Measurements from ENCODE around the gene HDAC9. TPM values are rescaled to one million over a fixed set of nuclear protein-coding genes. Genes with fewer than 3 reads are reported as not detected.

HDAC9 gene
- total RNA-seq (2021; ENCODE audit: unreplicated experiment) (4.3 TPM), Bru-seq, nascent RNA (percentile 29 among the genes with signal in this experiment), BruChase-seq, experiment 1, labeled RNA remaining after a 6-hour chase (percentile 21 among the genes with signal in this experiment), BruChase-seq, experiment 2, labeled RNA remaining after a 2-hour chase (percentile 32 among the genes with signal in this experiment)
- polyA plus RNA-seq (2012), result 0.92 and 1.8 TPM in 2 replicates
- long read RNA-seq, partial matches to known transcripts, result 1 of 1 reads
- long read RNA-seq, other reads (novel, unspliced or antisense), result 0 of 1 reads

DNA sequence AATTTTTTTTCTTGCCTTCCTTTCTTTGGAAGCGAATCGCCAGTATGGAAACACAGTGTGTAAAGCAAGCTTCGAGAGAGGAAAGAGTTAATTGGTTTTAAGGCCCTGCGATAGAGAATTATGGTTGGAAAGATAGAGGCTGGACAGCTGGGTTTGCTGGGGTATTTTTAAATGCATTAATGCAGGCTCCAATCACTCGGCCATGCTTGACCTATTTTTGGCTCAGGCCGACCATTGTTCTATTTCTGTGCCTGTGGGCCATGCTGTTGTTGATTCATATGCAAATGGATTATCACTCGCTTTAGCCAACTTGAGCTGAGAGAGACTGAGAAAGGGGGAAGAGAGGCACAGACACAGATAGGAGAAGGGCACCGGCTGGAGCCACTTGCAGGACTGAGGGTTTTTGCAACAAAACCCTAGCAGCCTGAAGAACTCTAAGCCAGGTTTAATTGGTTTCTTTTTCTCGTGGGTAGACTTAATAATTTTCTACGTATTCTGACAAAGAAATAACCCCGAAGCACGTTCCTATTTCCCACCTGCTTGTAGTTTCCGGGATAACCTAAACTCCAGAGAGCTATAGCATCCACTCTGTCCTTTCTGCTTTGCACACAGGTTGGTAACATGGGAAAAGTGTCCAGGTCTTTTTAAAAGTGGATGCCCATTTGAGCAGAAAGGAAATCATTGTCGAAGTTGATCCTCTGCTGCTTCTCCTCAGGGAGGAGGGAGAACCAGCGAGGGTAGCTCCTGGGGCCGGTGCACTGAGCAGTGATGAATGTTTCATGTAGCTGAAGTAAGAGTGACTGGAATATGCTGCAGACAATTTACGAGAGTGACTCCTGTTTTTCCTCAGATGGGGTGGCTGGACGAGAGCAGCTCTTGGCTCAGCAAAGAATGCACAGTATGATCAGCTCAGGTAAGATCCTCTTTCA is at the start of gene HDAC9:
HDAC9 (plus strand) TSS at position 338 of the 929 bp plus-strand sequence; CDS start at position 892, 554 bp downstream.
- Histone ChIP-seq H3K79me2 (ENCODE audit: insufficient read depth, low read length) (no peaks in the 10 kb centered on the region), H2AFZ (ENCODE audit: low read depth, low read length, poor library complexity, severe bottlenecking) (no peak within 1 kb of the TSS), H3K36me3 (ENCODE audit: control insufficient read depth in 1 of 2, insufficient read depth in 2 of 2, low read length in 2 of 2) (no peaks in the 10 kb centered on the region), H4K20me1 (ENCODE audit: insufficient read depth) (no peaks in the 10 kb centered on the region), H3K4me2 (ENCODE audit: low read length) (no peak within 1 kb of the TSS), H3K27ac (ENCODE audit: low read depth, low read length) (no peak within 1 kb of the TSS), H3K9me2 (ENCODE audit: insufficient read depth) (no peaks in the 10 kb centered on the region), H3K27me3 (ENCODE audit: insufficient read depth, low read length) (no peaks in the 10 kb centered on the region), H3K9ac (ENCODE audit: low read length) (no peak within 1 kb of the TSS), H3K4me1 (ENCODE audit: control insufficient read depth in 1 of 2, insufficient read depth in 2 of 2, low read length in 2 of 2) (no peaks in the 10 kb centered on the region), H3K9me3 (ENCODE audit: control insufficient read depth in 1 of 2, insufficient read depth in 1 of 2, low read depth in 1 of 2, low read length in 2 of 2) (no peaks in the 10 kb centered on the region), H3K4me3 (replicated peaks in 1 of 2; ENCODE audit: low read depth in 1 of 2, low read length in 2 of 2) (no peak within 1 kb of the TSS)
- BruUV-seq (replicated peaks), result no TSS peak
- ChIA-PET RAD21 (ENCODE audit: low non-redundant PET in 1 of 2, low total read pairs in 2 of 2, uncharacterized antibody in 2 of 2, unreplicated experiment in 2 of 2) (no interaction called here), CTCF (no interaction called here), POLR2A (no interaction called here)
- no peak for ATAC-seq
- no peak for DNase-seq (ENCODE audit: low read depth, low spot score)
- TF ChIP-seq EZH2 (IDR thresholded peaks at IDR 0.05), result no peak
- intact Hi-C loops (cut with micrococcal nuclease), result no loop called here

DNA sequence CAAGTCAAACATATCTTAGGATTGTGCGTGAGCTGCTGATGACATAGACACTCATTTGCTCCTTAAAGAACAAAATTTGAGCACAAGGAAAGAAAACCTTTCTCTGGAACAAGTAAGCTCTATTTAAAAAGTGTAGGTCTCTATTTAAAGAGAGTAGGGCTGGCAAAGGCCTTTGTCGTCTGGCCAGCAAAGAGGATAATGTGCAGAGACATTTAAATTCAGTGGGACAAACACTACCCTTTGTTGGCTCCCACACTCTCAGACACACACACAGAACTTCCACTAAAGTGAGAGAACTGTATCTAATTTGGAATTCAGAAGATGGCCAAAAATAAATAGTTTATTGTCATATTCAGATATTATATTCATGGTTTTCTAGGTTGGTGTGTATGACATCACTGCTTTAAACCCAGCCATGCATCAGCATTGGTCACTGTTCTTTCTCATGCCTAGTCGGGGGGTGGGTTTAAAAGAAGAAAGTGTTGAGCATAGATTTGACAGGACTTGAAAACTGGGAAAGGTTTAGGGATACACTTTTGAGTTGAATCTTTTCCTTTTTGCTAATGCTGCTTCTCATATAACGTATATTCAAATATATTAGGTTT is 49.5 kb upstream of the HDAC9 start:
- Histone ChIP-seq H3K4me1 (ENCODE audit: control insufficient read depth in 1 of 2, insufficient read depth in 2 of 2, low read length in 2 of 2) (no peaks in the 10 kb centered on the region), H3K9me3 (ENCODE audit: control insufficient read depth in 1 of 2, insufficient read depth in 1 of 2, low read depth in 1 of 2, low read length in 2 of 2) (no peaks in the 10 kb centered on the region), H2AFZ (ENCODE audit: low read depth, low read length, poor library complexity, severe bottlenecking) (no peak overlapping the region), H3K27me3 (ENCODE audit: insufficient read depth, low read length) (no peaks in the 10 kb centered on the region), H3K9me2 (ENCODE audit: insufficient read depth) (no peaks in the 10 kb centered on the region), H3K79me2 (ENCODE audit: insufficient read depth, low read length) (no peaks in the 10 kb centered on the region), H3K27ac (ENCODE audit: low read depth, low read length) (no peak overlapping the region), H3K36me3 (ENCODE audit: control insufficient read depth in 1 of 2, insufficient read depth in 2 of 2, low read length in 2 of 2) (no peaks in the 10 kb centered on the region), H4K20me1 (ENCODE audit: insufficient read depth) (no peaks in the 10 kb centered on the region), H3K9ac (ENCODE audit: low read length) (no peak overlapping the region), H3K4me2 (ENCODE audit: low read length) (no peak overlapping the region), H3K4me3 (replicated peaks in 1 of 2; ENCODE audit: low read depth in 1 of 2, low read length in 2 of 2) (no peak overlapping the region)
- BruUV-seq (replicated peaks), result no TSS peak
- ATAC-seq (no peak), DNase-seq (ENCODE audit: low read depth, low spot score) (no peak)
- CTCF ChIA-PET, result no interaction called here
- intact Hi-C loops (cut with micrococcal nuclease), result no loop called here
- TF ChIP-seq SIN3A (IDR thresholded peaks at IDR 0.05; ENCODE audit: low read depth), result no peak
- RAD21 ChIA-PET (ENCODE audit: low non-redundant PET in 1 of 2, low total read pairs in 2 of 2, uncharacterized antibody in 2 of 2, unreplicated experiment in 2 of 2), result no interaction called here
- POLR2A ChIA-PET, result no interaction called here
